ENCODE data around the gene GALNT5. TPM values are rescaled to one million over a fixed set of nuclear protein-coding genes. Genes with fewer than 3 reads are reported as not detected.

GALNT5 gene
- total RNA-seq, 1 donor = 56.5 TPM

- Histone ChIP-seq H3K36me3 (ENCODE audit: insufficient read depth, low read length) (no peaks in the 10 kb centered on the region), H3K4me1 (ENCODE audit: insufficient read depth, low read length) (peaks cover 12% of the 10 kb centered on the region), H3K79me2 (ENCODE audit: insufficient read depth, low read length) (no peaks in the 10 kb centered on the region), H3K4me2 (ENCODE audit: insufficient read depth, low read length) (no peak overlapping the region), H3K4me3 (ENCODE audit: insufficient read depth, low read length) (no peak overlapping the region), H3K27me3 (ENCODE audit: insufficient read depth, low read length) (no peaks in the 10 kb centered on the region), H2AFZ (ENCODE audit: low read length) (no peak overlapping the region), H3K27ac (ENCODE audit: low read depth, low read length) (no peak overlapping the region), H4K20me1 (ENCODE audit: insufficient read depth, low read length) (no peaks in the 10 kb centered on the region), H3K9me3 (ENCODE audit: low read depth, low read length) (no peaks in the 10 kb centered on the region)
- no peak for DNase-seq (ENCODE audit: insufficient read length, low spot score, missing footprints)
- TF ChIP-seq CTCF (IDR thresholded peaks at IDR 0.05; ENCODE audit: extremely low read depth, low read depth, low read length) = no peak
These were observed 29.9 kb upstream of the GALNT5 start for GRCh38 chr2:157227592-157227991.

- TF ChIP-seq CTCF (IDR thresholded peaks at IDR 0.05; ENCODE audit: extremely low read depth, low read depth, low read length) = no peak
- Histone ChIP-seq H4K20me1 (ENCODE audit: insufficient read depth, low read length) (no peaks in the 10 kb centered on the region), H3K36me3 (ENCODE audit: insufficient read depth, low read length) (no peaks in the 10 kb centered on the region), H3K9me3 (ENCODE audit: low read depth, low read length) (no peaks in the 10 kb centered on the region), H3K27ac (ENCODE audit: low read depth, low read length) (peak overlapping the region; percentile 46), H3K27me3 (ENCODE audit: insufficient read depth, low read length) (no peaks in the 10 kb centered on the region), H3K4me3 (ENCODE audit: insufficient read depth, low read length) (no peak overlapping the region), H2AFZ (ENCODE audit: low read length) (peak overlapping the region; percentile 72), H3K4me1 (ENCODE audit: insufficient read depth, low read length) (peaks cover 19% of the 10 kb centered on the region), H3K4me2 (ENCODE audit: insufficient read depth, low read length) (no peak overlapping the region), H3K79me2 (ENCODE audit: insufficient read depth, low read length) (no peaks in the 10 kb centered on the region)
- no peak for DNase-seq (ENCODE audit: insufficient read length, low spot score, missing footprints)
These were observed 28.6 kb upstream of the GALNT5 start for GRCh38 chr2:157228946-157229345.

GRCh38 chr2:157229572-157229971, 27.9 kb upstream of the GALNT5 start:
- H3K4me2 ChIP-seq (ENCODE audit: insufficient read depth, low read length) = peak overlapping the region; percentile 14
- H4K20me1 ChIP-seq (ENCODE audit: insufficient read depth, low read length) = no peaks in the 10 kb centered on the region
- peaks cover 19% of the 10 kb centered on the region for H3K4me1 ChIP-seq (ENCODE audit: insufficient read depth, low read length)
- no peaks in the 10 kb centered on the region for H3K79me2 ChIP-seq (ENCODE audit: insufficient read depth, low read length)
- H3K36me3 ChIP-seq (ENCODE audit: insufficient read depth, low read length) = no peaks in the 10 kb centered on the region
- TF ChIP-seq CTCF (IDR thresholded peaks at IDR 0.05; ENCODE audit: extremely low read depth, low read depth, low read length) = no peak
- peak overlapping the region; percentile 72 for H2AFZ ChIP-seq (ENCODE audit: low read length)
- H3K27me3 ChIP-seq (ENCODE audit: insufficient read depth, low read length) = no peaks in the 10 kb centered on the region
- DNase-seq (ENCODE audit: insufficient read length, low spot score, missing footprints) = peak; percentile 23
- H3K4me3 ChIP-seq (ENCODE audit: insufficient read depth, low read length) = no peak overlapping the region
- H3K9me3 ChIP-seq (ENCODE audit: low read depth, low read length) = no peaks in the 10 kb centered on the region
- peak overlapping the region; percentile 59 for H3K27ac ChIP-seq (ENCODE audit: low read depth, low read length)

GRCh38 chr2:157231476-157231875, 26.0 kb upstream of the GALNT5 start:
- H3K4me3 ChIP-seq (ENCODE audit: insufficient read depth, low read length) = no peak overlapping the region
- no peak for TF ChIP-seq CTCF (IDR thresholded peaks at IDR 0.05; ENCODE audit: extremely low read depth, low read depth, low read length)
- H2AFZ ChIP-seq (ENCODE audit: low read length) = no peak overlapping the region
- no peaks in the 10 kb centered on the region for H3K36me3 ChIP-seq (ENCODE audit: insufficient read depth, low read length)
- H4K20me1 ChIP-seq (ENCODE audit: insufficient read depth, low read length) = no peaks in the 10 kb centered on the region
- H3K27me3 ChIP-seq (ENCODE audit: insufficient read depth, low read length) = no peaks in the 10 kb centered on the region
- peaks cover 19% of the 10 kb centered on the region for H3K4me1 ChIP-seq (ENCODE audit: insufficient read depth, low read length)
- no peaks in the 10 kb centered on the region for H3K79me2 ChIP-seq (ENCODE audit: insufficient read depth, low read length)
- no peak overlapping the region for H3K27ac ChIP-seq (ENCODE audit: low read depth, low read length)
- DNase-seq (ENCODE audit: insufficient read length, low spot score, missing footprints) = no peak
- no peak overlapping the region for H3K4me2 ChIP-seq (ENCODE audit: insufficient read depth, low read length)
- no peaks in the 10 kb centered on the region for H3K9me3 ChIP-seq (ENCODE audit: low read depth, low read length)

Data from osteoblast (primary cell).